ENCODE data around the gene PREPL. TPM values are rescaled to one million over a fixed set of nuclear protein-coding genes. Genes with fewer than 3 reads are reported as not detected.
A peak's percentile ranks its signal among the peaks of the same experiment; 100 is the strongest.

PREPL gene
- total and polyA plus RNA-seq, 9 of the 15 experiments (the other 6 are each of a cell fraction or from before 2014, with no cell fraction given): 11.6 to 58.9 (median 27.2) TPM

DNA sequence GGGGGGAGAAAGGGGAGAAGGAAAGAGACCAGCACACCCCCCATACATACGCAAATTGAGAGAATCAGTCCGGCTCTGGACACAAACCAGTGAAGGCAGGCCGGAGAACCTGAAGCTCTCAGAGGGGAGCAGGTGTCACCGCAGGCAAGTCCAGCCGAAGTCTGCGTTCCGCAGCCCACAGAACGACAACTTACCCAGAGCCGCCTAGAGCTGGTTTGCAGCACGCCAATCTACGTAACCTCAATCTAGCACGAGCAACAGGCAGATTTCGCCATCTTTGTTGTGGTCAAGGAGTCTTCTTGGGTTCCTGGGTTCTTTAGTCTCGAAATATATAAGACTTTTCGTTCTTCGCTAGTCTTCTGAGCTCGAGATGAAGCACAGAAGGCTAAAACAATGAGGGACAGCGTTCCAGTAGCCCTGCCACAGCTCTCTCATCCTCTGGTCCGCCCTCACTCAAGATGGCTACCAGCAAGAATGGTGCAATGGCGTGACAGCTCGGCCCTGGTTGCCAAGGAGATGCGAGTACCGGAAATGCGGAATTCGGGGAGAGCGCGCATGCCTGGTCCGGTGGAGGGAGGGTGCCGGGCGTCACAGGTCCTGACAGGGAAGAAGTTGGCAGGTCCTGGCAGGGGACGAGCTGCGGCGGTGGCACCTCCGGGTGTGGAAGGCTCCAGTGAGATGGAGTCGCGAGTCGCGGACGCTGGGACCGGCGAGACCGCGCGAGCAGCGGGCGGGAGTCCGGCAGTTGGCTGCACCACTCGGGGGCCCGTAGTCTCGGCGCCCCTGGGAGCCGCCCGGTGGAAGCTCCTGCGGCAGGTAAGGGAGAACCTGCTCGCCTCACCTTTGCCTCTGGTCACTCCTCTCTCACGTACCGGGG lies at the start of gene PREPL, which contains the start of gene CAMKMT (continued):
- TF ChIP-seq, protein P1, sequence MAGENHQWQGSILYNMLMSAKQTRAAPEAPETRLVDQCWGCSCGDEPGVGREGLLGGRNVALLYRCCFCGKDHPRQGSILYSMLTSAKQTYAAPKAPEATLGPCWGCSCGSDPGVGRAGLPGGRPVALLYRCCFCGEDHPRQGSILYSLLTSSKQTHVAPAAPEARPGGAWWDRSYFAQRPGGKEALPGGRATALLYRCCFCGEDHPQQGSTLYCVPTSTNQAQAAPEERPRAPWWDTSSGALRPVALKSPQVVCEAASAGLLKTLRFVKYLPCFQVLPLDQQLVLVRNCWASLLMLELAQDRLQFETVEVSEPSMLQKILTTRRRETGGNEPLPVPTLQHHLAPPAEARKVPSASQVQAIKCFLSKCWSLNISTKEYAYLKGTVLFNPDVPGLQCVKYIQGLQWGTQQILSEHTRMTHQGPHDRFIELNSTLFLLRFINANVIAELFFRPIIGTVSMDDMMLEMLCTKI (IDR thresholded peaks at IDR 0.05; ENCODE audit: partially characterized antibody): no peak
- TF ChIP-seq, protein P2, sequence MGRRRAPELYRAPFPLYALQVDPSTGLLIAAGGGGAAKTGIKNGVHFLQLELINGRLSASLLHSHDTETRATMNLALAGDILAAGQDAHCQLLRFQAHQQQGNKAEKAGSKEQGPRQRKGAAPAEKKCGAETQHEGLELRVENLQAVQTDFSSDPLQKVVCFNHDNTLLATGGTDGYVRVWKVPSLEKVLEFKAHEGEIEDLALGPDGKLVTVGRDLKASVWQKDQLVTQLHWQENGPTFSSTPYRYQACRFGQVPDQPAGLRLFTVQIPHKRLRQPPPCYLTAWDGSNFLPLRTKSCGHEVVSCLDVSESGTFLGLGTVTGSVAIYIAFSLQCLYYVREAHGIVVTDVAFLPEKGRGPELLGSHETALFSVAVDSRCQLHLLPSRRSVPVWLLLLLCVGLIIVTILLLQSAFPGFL (CRISPR knock-in tag; IDR thresholded peaks at IDR 0.05): no peak
- TF ChIP-seq, protein P3, sequence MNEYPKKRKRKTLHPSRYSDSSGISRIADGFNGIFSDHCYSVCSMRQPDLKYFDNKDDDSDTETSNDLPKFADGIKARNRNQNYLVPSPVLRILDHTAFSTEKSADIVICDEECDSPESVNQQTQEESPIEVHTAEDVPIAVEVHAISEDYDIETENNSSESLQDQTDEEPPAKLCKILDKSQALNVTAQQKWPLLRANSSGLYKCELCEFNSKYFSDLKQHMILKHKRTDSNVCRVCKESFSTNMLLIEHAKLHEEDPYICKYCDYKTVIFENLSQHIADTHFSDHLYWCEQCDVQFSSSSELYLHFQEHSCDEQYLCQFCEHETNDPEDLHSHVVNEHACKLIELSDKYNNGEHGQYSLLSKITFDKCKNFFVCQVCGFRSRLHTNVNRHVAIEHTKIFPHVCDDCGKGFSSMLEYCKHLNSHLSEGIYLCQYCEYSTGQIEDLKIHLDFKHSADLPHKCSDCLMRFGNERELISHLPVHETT (CRISPR knock-in tag; conservative IDR thresholded peaks at IDR 0.05 in 1 of 2, IDR thresholded peaks at IDR 0.05 in 1 of 2): peak in 1 of 2 experiments; percentile 66; a peak in 1 of 4 replicates
- TF ChIP-seq FOXA1 (IDR thresholded peaks at IDR 0.05; ENCODE audit: borderline replicate concordance) (no peak), EWSR1 (IDR thresholded peaks at IDR 0.05; ENCODE audit: borderline replicate concordance, low read depth, partially characterized antibody) (no peak), HOXB6 (CRISPR knock-in tag; IDR thresholded peaks at IDR 0.05; ENCODE audit: borderline replicate concordance) (no peak), CTBP1 (IDR thresholded peaks at IDR 0.05; ENCODE audit: borderline replicate concordance) (peak; percentile 54; the same call in 1 of the 2 replicates), ZNF212 (CRISPR knock-in tag; IDR thresholded peaks at IDR 0.05) (no peak), ESRRA (IDR thresholded peaks at IDR 0.05; ENCODE audit: borderline replicate concordance, low read depth) (peak; percentile 46; the same call in 1 of the 2 replicates), BMI1 (IDR thresholded peaks at IDR 0.05; ENCODE audit: low read length) (peak; percentile 93), JUNB (CRISPR knock-in tag; conservative IDR thresholded peaks at IDR 0.05) (no peak)
- TF ChIP-seq, protein P4, sequence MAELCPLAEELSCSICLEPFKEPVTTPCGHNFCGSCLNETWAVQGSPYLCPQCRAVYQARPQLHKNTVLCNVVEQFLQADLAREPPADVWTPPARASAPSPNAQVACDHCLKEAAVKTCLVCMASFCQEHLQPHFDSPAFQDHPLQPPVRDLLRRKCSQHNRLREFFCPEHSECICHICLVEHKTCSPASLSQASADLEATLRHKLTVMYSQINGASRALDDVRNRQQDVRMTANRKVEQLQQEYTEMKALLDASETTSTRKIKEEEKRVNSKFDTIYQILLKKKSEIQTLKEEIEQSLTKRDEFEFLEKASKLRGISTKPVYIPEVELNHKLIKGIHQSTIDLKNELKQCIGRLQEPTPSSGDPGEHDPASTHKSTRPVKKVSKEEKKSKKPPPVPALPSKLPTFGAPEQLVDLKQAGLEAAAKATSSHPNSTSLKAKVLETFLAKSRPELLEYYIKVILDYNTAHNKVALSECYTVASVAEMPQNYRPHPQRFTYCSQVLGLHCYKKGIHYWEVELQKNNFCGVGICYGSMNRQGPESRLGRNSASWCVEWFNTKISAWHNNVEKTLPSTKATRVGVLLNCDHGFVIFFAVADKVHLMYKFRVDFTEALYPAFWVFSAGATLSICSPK (IDR thresholded peaks at IDR 0.05; ENCODE audit: borderline replicate concordance): no peak
- TF ChIP-seq, protein P5, sequence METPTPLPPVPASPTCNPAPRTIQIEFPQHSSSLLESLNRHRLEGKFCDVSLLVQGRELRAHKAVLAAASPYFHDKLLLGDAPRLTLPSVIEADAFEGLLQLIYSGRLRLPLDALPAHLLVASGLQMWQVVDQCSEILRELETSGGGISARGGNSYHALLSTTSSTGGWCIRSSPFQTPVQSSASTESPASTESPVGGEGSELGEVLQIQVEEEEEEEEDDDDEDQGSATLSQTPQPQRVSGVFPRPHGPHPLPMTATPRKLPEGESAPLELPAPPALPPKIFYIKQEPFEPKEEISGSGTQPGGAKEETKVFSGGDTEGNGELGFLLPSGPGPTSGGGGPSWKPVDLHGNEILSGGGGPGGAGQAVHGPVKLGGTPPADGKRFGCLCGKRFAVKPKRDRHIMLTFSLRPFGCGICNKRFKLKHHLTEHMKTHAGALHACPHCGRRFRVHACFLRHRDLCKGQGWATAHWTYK (CRISPR knock-in tag; IDR thresholded peaks at IDR 0.05): peak; percentile 49; the same call in 1 of the 2 replicates
- TF ChIP-seq, protein P6, sequence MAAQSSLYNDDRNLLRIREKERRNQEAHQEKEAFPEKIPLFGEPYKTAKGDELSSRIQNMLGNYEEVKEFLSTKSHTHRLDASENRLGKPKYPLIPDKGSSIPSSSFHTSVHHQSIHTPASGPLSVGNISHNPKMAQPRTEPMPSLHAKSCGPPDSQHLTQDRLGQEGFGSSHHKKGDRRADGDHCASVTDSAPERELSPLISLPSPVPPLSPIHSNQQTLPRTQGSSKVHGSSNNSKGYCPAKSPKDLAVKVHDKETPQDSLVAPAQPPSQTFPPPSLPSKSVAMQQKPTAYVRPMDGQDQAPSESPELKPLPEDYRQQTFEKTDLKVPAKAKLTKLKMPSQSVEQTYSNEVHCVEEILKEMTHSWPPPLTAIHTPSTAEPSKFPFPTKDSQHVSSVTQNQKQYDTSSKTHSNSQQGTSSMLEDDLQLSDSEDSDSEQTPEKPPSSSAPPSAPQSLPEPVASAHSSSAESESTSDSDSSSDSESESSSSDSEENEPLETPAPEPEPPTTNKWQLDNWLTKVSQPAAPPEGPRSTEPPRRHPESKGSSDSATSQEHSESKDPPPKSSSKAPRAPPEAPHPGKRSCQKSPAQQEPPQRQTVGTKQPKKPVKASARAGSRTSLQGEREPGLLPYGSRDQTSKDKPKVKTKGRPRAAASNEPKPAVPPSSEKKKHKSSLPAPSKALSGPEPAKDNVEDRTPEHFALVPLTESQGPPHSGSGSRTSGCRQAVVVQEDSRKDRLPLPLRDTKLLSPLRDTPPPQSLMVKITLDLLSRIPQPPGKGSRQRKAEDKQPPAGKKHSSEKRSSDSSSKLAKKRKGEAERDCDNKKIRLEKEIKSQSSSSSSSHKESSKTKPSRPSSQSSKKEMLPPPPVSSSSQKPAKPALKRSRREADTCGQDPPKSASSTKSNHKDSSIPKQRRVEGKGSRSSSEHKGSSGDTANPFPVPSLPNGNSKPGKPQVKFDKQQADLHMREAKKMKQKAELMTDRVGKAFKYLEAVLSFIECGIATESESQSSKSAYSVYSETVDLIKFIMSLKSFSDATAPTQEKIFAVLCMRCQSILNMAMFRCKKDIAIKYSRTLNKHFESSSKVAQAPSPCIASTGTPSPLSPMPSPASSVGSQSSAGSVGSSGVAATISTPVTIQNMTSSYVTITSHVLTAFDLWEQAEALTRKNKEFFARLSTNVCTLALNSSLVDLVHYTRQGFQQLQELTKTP (IDR thresholded peaks at IDR 0.05; ENCODE audit: low read depth in 1 of 2, partially characterized antibody in 2 of 2): peak; percentile 61 to 95

Measured in K562 (cell line).